AG09309 (cell line): ENCODE results near the gene HTT-AS.
"Not testable (repeated sequence)": the region's sequence is repeated elsewhere in the genome, so short reads cannot be mapped to it uniquely, and the experiment has no call there.

ENCODE experiments used
- DNase-seq: peaks from one replicate; pipeline ENCODE4 v3.0.0-alpha.2; 2010; ENCODE audit warnings: low read depth
- H3K4me3 ChIP-seq: 2 replicates; pipeline ENCODE4 v1.5.1; 2011; ENCODE audit warnings: mild to moderate bottlenecking, low read depth, low read length, moderate library complexity; ENCODE audit not compliant: control insufficient read depth
- CTCF ChIP-seq: IDR thresholded peaks from 2 replicates; pipeline ENCODE4 v1.5.1; 2011; ENCODE audit warnings: mild to moderate bottlenecking, low read depth, low read length, inconsistent platforms; ENCODE audit not compliant: insufficient read depth, control insufficient read depth; ENCODE audit errors: missing control alignments

The HTT-AS gene

GRCh38 chr4:3111461-3111860 lies 37.1 kb upstream of the HTT-AS start:
- DNase-seq: no peak
- no peak for TF ChIP-seq CTCF
- no peak overlapping the region for H3K4me3 ChIP-seq

- peak; percentile 49 for DNase-seq
- TF ChIP-seq CTCF: no peak
Measured at GRCh38 chr4:3108211-3108610, 33.9 kb upstream of the HTT-AS start.

DNA sequence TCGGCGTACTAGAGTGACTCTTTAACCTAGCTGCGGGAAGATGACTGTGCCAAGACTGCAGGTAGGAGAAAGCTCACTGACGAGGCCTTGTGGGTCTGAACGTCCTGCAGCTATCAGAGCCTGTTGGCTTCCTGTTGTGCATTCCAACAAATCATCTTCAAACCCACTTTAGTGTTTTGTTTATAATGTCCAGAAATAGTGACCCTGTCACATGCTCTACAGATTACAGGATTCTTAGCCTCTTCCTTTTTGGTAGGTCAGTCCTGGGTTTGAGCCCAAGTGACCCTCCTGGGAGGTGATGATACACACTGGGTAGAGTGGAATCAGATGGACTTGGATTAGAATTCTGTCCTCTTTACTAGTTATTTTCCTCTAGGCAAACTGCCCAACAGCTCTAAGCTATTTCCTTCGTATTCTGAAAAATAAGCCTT lies 33.4 kb upstream of the HTT-AS start:
- DNase-seq: no peak
- no peak for TF ChIP-seq CTCF
- H3K4me3 ChIP-seq: no peak overlapping the region

More at GRCh38 chr4:3108211-3108610, 33.9 kb upstream of the HTT-AS start:
- no peak overlapping the region for H3K4me3 ChIP-seq

- TF ChIP-seq CTCF: no peak
- no peak for DNase-seq
- H3K4me3 ChIP-seq: no peak overlapping the region
Measured at GRCh38 chr4:3107271-3107670, 32.9 kb upstream of the HTT-AS start.

GRCh38 chr4:3106339-3107186 lies 32.2 kb upstream of the HTT-AS start:
- DNase-seq: peak; percentile 70
- TF ChIP-seq CTCF: peak; percentile 99
- H3K4me3 ChIP-seq: no peak overlapping the region

DNA sequence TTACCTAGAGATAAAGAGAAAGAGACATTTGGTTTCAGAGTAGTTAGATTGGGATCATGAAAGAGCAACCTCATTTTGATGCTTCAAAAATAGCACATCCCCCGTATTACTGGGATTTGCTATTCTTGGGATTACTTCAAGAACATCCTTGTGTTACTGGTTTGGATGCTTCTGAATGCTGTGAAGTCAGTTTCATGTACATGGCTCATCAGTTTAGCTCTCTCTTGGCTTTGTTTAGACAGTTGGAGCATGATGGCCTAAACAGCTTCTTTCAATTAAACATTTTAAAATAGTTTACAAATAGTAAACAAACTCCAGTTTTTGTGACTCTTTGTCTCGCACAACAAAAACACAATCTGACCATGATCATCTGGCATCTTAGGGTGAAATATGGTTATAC lies 24.0 kb upstream of the HTT-AS start:
- H3K4me3 ChIP-seq: no peak overlapping the region
- no peak for TF ChIP-seq CTCF
- DNase-seq: no peak

GRCh38 chr4:3096202-3096601 lies 21.9 kb upstream of the HTT-AS start:
- no peak for TF ChIP-seq CTCF
- no peak for DNase-seq
- no peak overlapping the region for H3K4me3 ChIP-seq

GRCh38 chr4:3094701-3095100 lies 20.4 kb upstream of the HTT-AS start:
- not testable (repeated sequence) for H3K4me3 ChIP-seq, DNase-seq
